ENCODE results near the gene TICAM1. TPM values are rescaled to one million over a fixed set of nuclear protein-coding genes. Genes with fewer than 3 reads are reported as not detected.

The TICAM1 gene
- total and polyA plus RNA-seq, 2 donors (not counting 1 experiment from before 2014, with no cell fraction given) = 0.65 to 4.1 TPM

GRCh38 chr19:4852484-4852883, 21.0 kb upstream of the TICAM1 start:
- no peaks in the 10 kb centered on the region for H4K20me1 ChIP-seq (ENCODE audit: control insufficient read depth, extremely low read depth, insufficient read depth, low read length)
- no peaks in the 10 kb centered on the region for H3K4me1 ChIP-seq (ENCODE audit: control insufficient read depth, extremely low read depth, insufficient read depth, low read length)
- no peak for DNase-seq (ENCODE audit: low read depth in 2 of 2)
- no peak overlapping the region for H3K9ac ChIP-seq (ENCODE audit: insufficient read depth, low read length)
- TF ChIP-seq EZH2 (IDR thresholded peaks at IDR 0.05; ENCODE audit: low read length, missing control alignments) (no peak), CTCF (conservative IDR thresholded peaks at IDR 0.05 in 1 of 2, IDR thresholded peaks at IDR 0.05 in 1 of 2; ENCODE audit: low read depth in 1 of 2, low read length in 2 of 2) (no peak)
- no peak overlapping the region for H2AFZ ChIP-seq (ENCODE audit: low read length)
- no peaks in the 10 kb centered on the region for H3K79me2 ChIP-seq (ENCODE audit: control insufficient read depth, insufficient read depth, low read length)
- H3K4me2 ChIP-seq (ENCODE audit: extremely low read depth, insufficient read depth, low read length) = no peak overlapping the region
- peaks cover 29% of the 10 kb centered on the region for H3K36me3 ChIP-seq (ENCODE audit: control insufficient read depth, insufficient read depth, low read length)
- H3K27me3 ChIP-seq (ENCODE audit: control insufficient read depth, insufficient read depth, low read length) = no peaks in the 10 kb centered on the region
- no peak overlapping the region for H3K27ac ChIP-seq (ENCODE audit: insufficient read depth, low read length)
- H3K4me3 ChIP-seq (replicated peaks in 1 of 4; ENCODE audit: control extremely low read depth in 1 of 4, insufficient read depth in 1 of 4, low read depth in 3 of 4, low read length in 4 of 4) = no peak overlapping the region
- H3K9me3 ChIP-seq (ENCODE audit: control insufficient read depth, insufficient read depth, low read depth, low read length) = no peaks in the 10 kb centered on the region

- peaks cover 29% of the 10 kb centered on the region for H3K36me3 ChIP-seq (ENCODE audit: control insufficient read depth, insufficient read depth, low read length)
- no peak overlapping the region for H2AFZ ChIP-seq (ENCODE audit: low read length)
- no peaks in the 10 kb centered on the region for H4K20me1 ChIP-seq (ENCODE audit: control insufficient read depth, extremely low read depth, insufficient read depth, low read length)
- TF ChIP-seq EZH2 (IDR thresholded peaks at IDR 0.05; ENCODE audit: low read length, missing control alignments) (no peak), CTCF (conservative IDR thresholded peaks at IDR 0.05 in 1 of 2, IDR thresholded peaks at IDR 0.05 in 1 of 2; ENCODE audit: low read depth in 1 of 2, low read length in 2 of 2) (peak; percentile 81)
- H3K4me2 ChIP-seq (ENCODE audit: extremely low read depth, insufficient read depth, low read length) = no peak overlapping the region
- H3K27ac ChIP-seq (ENCODE audit: insufficient read depth, low read length) = no peak overlapping the region
- H3K9me3 ChIP-seq (ENCODE audit: control insufficient read depth, insufficient read depth, low read depth, low read length) = no peaks in the 10 kb centered on the region
- no peaks in the 10 kb centered on the region for H3K79me2 ChIP-seq (ENCODE audit: control insufficient read depth, insufficient read depth, low read length)
- H3K27me3 ChIP-seq (ENCODE audit: control insufficient read depth, insufficient read depth, low read length) = no peaks in the 10 kb centered on the region
- no peak overlapping the region for H3K9ac ChIP-seq (ENCODE audit: insufficient read depth, low read length)
- no peak overlapping the region for H3K4me3 ChIP-seq (replicated peaks in 1 of 4; ENCODE audit: control extremely low read depth in 1 of 4, insufficient read depth in 1 of 4, low read depth in 3 of 4, low read length in 4 of 4)
- peak in 1 of 2 donors; percentile 51 for DNase-seq (ENCODE audit: low read depth in 2 of 2)
- no peaks in the 10 kb centered on the region for H3K4me1 ChIP-seq (ENCODE audit: control insufficient read depth, extremely low read depth, insufficient read depth, low read length)
These were observed 20.2 kb upstream of the TICAM1 start for GRCh38 chr19:4851551-4852290.

GRCh38 chr19:4849019-4849418, 17.5 kb upstream of the TICAM1 start:
- Histone ChIP-seq H3K27me3 (ENCODE audit: control insufficient read depth, insufficient read depth, low read length) (no peaks in the 10 kb centered on the region), H3K79me2 (ENCODE audit: control insufficient read depth, insufficient read depth, low read length) (no peaks in the 10 kb centered on the region), H3K4me1 (ENCODE audit: control insufficient read depth, extremely low read depth, insufficient read depth, low read length) (peaks cover 5% of the 10 kb centered on the region), H3K4me3 (replicated peaks in 1 of 4; ENCODE audit: control extremely low read depth in 1 of 4, insufficient read depth in 1 of 4, low read depth in 3 of 4, low read length in 4 of 4) (no peak overlapping the region), H3K4me2 (ENCODE audit: extremely low read depth, insufficient read depth, low read length) (no peak overlapping the region), H2AFZ (ENCODE audit: low read length) (no peak overlapping the region), H3K9ac (ENCODE audit: insufficient read depth, low read length) (no peak overlapping the region), H4K20me1 (ENCODE audit: control insufficient read depth, extremely low read depth, insufficient read depth, low read length) (no peaks in the 10 kb centered on the region), H3K9me3 (ENCODE audit: control insufficient read depth, insufficient read depth, low read depth, low read length) (no peaks in the 10 kb centered on the region), H3K27ac (ENCODE audit: insufficient read depth, low read length) (no peak overlapping the region), H3K36me3 (ENCODE audit: control insufficient read depth, insufficient read depth, low read length) (peaks cover 28% of the 10 kb centered on the region)
- TF ChIP-seq EZH2 (IDR thresholded peaks at IDR 0.05; ENCODE audit: low read length, missing control alignments) = no peak
- TF ChIP-seq CTCF (conservative IDR thresholded peaks at IDR 0.05 in 1 of 2, IDR thresholded peaks at IDR 0.05 in 1 of 2; ENCODE audit: low read depth in 1 of 2, low read length in 2 of 2) = no peak
- DNase-seq (ENCODE audit: low read depth in 2 of 2) = no peak
